GM19397 (cell line): ENCODE results near the gene LIPA.
"Not testable (repeated sequence)": the region's sequence is repeated elsewhere in the genome, so short reads cannot be mapped to it uniquely, and the experiment has no call there.

Experiments
- ATAC-seq: cut with Tn5 transposase; IDR thresholded peaks from one replicate; pipeline ENCODE4 v1.9.1; 2021; ENCODE audit warnings: mild to moderate bottlenecking, moderate library complexity; ENCODE audit not compliant: unreplicated experiment

The LIPA gene

GRCh38 chr10:89171263-89171872 is 80.2 kb downstream of the LIPA start:
- no peak for ATAC-seq

- ATAC-seq, result not testable (repeated sequence)
Observed at GRCh38 chr10:89168354-89168900, 83.1 kb downstream of the LIPA start.

- ATAC-seq, result no peak
Observed at GRCh38 chr10:89167915-89168314, 83.7 kb downstream of the LIPA start.

DNA sequence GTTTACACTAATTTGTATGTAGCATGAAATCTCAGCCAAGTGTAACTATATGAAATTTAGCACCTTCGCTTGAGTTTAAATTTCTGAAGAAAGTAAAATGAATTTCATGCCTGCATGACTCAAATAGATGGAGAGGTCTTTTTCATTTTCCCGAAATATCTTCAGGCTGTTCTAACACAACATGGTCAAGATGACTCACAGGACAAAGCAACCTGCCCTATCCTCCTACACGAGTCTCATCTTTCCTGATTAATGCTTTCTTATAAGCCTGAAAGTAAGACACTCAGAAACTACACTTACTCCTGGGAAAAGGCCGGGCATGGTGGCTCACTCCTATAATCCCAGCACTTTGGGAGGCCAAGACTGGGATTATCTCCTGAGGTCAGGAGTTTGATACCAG is 85.7 kb downstream of the LIPA start:
- no peak for ATAC-seq

GRCh38 chr10:89164920-89165319 is 86.7 kb downstream of the LIPA start:
- no peak for ATAC-seq

DNA sequence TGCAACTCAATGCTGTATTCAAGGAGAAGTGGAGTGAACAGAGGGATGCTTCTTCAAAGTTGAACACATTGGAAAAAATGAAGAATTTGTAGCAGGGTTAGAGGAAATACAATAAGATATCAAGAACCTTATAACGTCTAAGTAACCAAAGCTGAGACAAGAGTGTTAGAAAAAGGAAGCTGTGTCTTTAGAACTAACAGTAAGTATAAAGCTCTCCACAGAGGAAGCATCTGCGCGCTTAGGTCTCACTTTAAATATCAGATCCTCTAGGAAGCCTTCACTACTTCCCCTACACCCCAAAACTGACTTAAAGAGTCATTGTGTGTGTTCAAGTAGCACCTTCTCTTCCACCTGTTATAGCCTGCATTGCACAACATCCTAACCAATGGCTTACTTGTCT is 87.5 kb downstream of the LIPA start:
- ATAC-seq, result peak; percentile 27
